ENCODE measurements around the gene AUTS2. TPM values are rescaled to one million over a fixed set of nuclear protein-coding genes. Genes with fewer than 3 reads are reported as not detected.

AUTS2 gene
- total RNA-seq, 1 experiment from 2014 or later: not detected

DNA sequence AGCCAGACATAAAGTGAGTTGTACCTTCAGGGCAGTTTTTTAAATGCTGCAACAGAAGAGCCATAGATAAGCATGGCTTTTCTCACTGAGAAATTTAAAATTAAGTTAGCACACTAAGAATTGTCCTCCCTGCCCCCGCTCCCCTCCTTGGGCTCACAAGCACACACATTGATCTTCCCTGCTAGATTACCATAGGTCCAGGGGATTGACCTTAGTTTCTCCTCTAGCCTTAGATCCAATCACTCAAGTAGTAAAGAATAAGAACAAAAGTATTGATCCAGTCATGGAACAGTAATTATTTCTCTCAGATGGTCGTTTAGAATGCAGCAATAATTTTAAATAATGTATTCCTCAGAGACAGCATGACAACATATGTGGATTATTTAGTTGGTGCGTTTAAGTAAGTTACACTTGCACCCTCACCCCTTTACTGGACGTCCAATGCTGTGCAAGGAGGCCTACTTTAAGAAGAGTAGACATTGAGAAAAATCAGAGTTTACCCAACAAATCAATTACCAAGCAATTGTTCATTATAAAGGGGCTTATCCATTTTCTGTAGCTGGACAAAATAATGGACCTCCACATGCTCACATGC lies 850.1 kb downstream of the AUTS2 start:
- no peaks in the 10 kb centered on the region for H3K36me3 ChIP-seq

DNA sequence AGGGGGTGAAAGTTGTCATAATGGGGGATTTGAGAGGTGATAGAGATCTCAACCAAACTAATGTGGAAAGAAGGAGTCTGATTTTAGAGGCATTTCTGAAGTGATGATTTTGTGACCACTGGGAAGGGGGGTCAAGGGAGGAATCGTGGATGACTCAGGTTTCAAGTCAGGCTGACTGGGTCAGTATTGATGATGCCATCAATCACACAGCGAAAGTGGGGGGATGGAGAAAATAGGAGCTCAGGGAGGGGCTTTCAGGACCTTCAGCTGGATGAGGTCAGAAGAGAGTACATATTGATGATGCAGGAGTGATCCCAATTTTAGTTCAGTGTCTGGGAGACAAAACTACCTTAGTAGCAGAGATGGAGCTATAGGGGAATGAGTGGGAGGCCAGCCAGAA lies 852.5 kb downstream of the AUTS2 start:
- Histone ChIP-seq H3K36me3 (no peaks in the 10 kb centered on the region), H3K27me3 (replicated peaks) (no peaks in the 10 kb centered on the region), H3K4me3 (no peak overlapping the region), H3K9me3 (replicated peaks) (no peaks in the 10 kb centered on the region), H3K4me1 (replicated peaks) (no peaks in the 10 kb centered on the region), H3K27ac (no peak overlapping the region)
- DNase-seq (ENCODE audit: low read depth in 1 of 2, low spot score in 2 of 2): no peak

More for the DNA sequence above, 850.1 kb downstream of the AUTS2 start:
- H3K4me3 ChIP-seq: no peak overlapping the region
- no peak for DNase-seq (ENCODE audit: low read depth in 1 of 2, low spot score in 2 of 2)
- H3K9me3 ChIP-seq (replicated peaks): no peaks in the 10 kb centered on the region; the same call in 1 of the 2 replicates
- H3K4me1 ChIP-seq (replicated peaks): no peaks in the 10 kb centered on the region
- no peaks in the 10 kb centered on the region for H3K27me3 ChIP-seq (replicated peaks)
- H3K27ac ChIP-seq: no peak overlapping the region

DNA sequence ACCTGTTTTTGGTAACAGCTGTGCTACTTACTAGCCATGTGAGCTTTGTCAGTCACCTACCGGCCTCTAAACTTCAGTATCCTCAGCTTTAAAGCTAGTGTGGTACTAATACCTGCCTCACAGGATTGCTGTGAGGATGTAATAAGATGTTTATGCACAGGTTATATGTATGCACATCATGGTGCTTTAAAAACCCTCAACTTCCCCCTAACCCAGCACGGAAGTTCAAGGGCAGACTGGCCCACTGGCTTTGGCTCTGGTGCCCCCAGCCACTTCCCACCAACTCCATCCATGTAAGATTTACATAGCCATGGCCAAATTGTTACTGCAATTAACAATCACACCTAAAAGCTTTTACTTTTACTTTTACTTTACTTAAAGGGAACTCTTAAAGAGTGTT lies 857.6 kb downstream of the AUTS2 start:
- no peak overlapping the region for H3K4me3 ChIP-seq
- no peak for DNase-seq (ENCODE audit: low read depth in 1 of 2, low spot score in 2 of 2)
- no peaks in the 10 kb centered on the region for H3K9me3 ChIP-seq (replicated peaks)
- H3K27me3 ChIP-seq (replicated peaks): no peaks in the 10 kb centered on the region
- H3K27ac ChIP-seq: no peak overlapping the region
- H3K4me1 ChIP-seq (replicated peaks): no peaks in the 10 kb centered on the region
- H3K36me3 ChIP-seq: no peaks in the 10 kb centered on the region

DNA sequence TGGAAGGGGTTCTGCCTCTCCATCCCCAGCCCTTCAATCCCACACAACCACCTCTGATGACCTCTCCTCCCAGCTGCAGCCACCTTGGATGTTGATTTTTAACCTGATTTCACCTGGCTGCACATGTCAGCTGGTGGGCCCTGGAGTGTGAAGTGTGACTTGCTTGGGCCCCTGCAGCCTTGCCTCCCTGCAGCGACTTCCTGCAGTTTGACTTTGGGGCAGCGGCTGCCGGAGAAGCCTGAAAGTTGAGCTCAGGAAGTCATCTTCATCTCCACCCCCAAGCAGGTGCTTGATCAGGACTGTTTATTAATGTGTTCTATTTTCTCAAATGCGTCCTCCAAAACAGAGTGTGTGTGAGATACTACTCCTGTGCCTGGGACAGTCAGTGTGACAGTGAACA lies 858.4 kb downstream of the AUTS2 start:
- no peak overlapping the region for H3K27ac ChIP-seq
- no peaks in the 10 kb centered on the region for H3K27me3 ChIP-seq (replicated peaks)
- no peaks in the 10 kb centered on the region for H3K4me1 ChIP-seq (replicated peaks)
- DNase-seq (ENCODE audit: low read depth in 1 of 2, low spot score in 2 of 2): no peak
- H3K36me3 ChIP-seq: no peaks in the 10 kb centered on the region
- no peak overlapping the region for H3K4me3 ChIP-seq
- H3K9me3 ChIP-seq (replicated peaks): no peaks in the 10 kb centered on the region

DNA sequence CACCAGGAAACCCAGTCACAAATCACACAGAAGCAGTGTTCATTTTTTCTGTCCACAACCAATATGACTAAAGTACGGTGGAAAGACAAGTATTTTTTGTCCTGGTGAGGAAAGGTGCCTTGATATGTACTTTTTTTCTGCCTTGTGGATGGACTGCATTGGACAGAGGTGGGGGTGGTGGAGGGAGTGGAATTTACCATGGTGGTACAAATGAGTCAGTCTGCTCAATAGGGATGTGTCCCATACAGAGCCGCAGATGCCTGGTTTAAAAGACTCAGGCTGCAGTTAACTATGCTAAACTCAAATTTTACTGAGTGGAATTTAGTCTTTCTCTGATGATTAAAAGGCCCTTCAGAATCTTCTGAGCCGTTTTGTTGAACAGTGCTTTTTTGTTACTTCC lies 859.2 kb downstream of the AUTS2 start:
- Histone ChIP-seq H3K36me3 (no peaks in the 10 kb centered on the region), H3K27ac (no peak overlapping the region), H3K4me1 (replicated peaks) (no peaks in the 10 kb centered on the region), H3K4me3 (no peak overlapping the region), H3K9me3 (replicated peaks) (no peaks in the 10 kb centered on the region), H3K27me3 (replicated peaks) (no peaks in the 10 kb centered on the region)
- DNase-seq (ENCODE audit: low read depth in 1 of 2, low spot score in 2 of 2): no peak

DNA sequence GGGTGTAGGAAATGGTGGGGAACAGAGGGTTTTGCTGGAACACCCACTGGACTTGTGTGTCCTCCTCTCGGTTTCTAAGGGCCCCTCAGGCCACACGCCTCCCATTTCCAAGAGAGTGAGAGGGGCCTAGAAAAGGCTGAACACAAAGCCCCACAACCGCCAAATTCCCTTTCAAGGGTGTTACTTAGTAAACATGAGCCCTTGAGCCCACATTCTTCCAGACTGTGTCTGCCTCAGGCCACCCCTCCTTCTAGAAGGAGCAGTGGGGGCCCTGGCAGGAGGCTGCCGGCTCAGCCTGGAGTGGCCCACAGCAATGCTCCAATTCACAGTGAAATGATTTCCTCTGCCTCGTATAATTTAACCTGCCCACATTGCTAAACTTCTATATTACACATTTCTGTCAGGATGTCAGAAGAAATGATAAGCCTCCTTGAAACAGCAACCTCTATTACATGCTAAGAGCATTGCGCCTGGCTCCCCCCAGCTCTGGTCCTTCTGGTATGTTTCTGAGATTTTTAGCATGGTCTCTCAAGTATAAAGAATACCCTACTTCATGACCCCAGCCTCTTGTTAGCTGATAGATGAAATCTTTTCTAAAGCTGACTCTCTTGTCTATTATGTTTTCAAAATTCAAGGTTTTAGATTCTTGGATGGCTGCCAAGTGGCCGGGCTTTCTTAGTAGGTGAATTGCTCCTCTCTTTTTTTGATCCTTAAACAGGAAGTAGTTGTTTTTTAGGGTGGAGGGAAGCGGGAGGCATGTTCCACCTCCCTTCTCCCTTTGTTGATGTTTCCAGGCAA lies 859.8 kb downstream of the AUTS2 start:
- Histone ChIP-seq H3K27me3 (replicated peaks) (no peaks in the 10 kb centered on the region), H3K4me1 (replicated peaks) (no peaks in the 10 kb centered on the region), H3K27ac (no peak overlapping the region), H3K36me3 (no peaks in the 10 kb centered on the region), H3K4me3 (no peak overlapping the region), H3K9me3 (replicated peaks) (no peaks in the 10 kb centered on the region)
- DNase-seq (ENCODE audit: low read depth in 1 of 2, low spot score in 2 of 2): no peak

DNA sequence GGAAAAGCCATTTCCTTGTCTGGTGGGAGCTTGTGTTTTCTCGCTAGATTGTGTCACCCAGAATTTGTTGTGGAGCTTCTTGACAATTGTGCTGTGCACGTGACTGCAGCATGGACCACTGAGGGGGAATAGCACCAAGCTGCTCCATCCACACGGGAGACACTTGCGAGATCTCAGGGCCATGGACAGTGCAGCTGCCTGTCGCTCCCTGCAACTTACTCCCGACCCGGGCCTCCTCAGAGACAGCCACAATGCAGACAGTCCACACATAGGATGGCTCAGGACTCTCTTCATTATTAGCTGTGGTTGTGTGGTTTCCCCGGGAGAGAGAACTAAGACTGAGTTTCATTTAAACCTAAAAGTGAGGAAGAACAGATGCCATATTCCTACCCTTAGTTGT lies 860.5 kb downstream of the AUTS2 start:
- DNase-seq (ENCODE audit: low read depth in 1 of 2, low spot score in 2 of 2): no peak
- Histone ChIP-seq H3K36me3 (no peaks in the 10 kb centered on the region), H3K9me3 (replicated peaks) (no peaks in the 10 kb centered on the region), H3K4me1 (replicated peaks) (no peaks in the 10 kb centered on the region), H3K4me3 (no peak overlapping the region), H3K27ac (no peak overlapping the region), H3K27me3 (replicated peaks) (no peaks in the 10 kb centered on the region)

DNA sequence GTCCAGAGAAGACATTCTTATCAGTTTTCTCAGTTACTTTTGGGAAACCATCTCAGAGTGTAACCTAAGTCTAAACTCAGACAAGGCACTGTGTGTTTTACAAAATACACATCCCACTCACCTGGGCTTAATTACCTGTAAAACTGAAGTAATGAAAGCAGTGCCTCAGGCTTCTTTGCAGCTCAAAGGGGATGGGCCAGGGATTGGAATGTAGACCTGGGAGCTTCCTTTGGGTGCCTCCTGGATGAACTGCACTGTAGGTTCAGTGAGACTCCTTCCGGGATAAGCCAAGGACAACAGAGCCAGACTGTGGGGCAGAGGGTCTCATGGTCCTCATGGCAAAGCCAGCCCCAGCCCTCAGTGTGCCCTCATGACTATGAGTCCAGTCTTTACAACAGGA lies 861.3 kb downstream of the AUTS2 start:
- no peak for DNase-seq (ENCODE audit: low read depth in 1 of 2, low spot score in 2 of 2)
- H3K9me3 ChIP-seq (replicated peaks): no peaks in the 10 kb centered on the region
- H3K27me3 ChIP-seq (replicated peaks): no peaks in the 10 kb centered on the region
- no peak overlapping the region for H3K27ac ChIP-seq
- no peak overlapping the region for H3K4me3 ChIP-seq
- H3K36me3 ChIP-seq: no peaks in the 10 kb centered on the region
- H3K4me1 ChIP-seq (replicated peaks): no peaks in the 10 kb centered on the region

DNA sequence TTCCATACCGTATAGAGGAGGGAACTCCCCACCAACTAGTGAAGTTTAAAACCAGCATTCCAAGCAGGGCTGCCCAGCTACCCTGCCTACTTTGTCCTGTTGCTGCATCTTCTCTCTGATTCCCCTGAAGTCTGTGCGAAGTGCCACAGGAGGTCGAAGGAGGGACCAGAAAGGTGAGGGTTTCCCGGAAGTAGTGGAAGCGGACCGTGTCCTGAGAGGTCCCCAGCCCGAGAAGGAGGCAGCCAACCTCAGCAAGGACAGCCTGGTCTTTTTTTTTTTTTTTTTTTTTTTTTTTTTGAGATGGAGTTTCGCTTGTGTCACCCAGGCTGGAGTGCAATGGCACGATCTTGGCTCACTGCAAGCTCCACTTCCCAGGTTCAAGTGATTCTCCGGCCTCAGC lies 861.8 kb downstream of the AUTS2 start:
- Histone ChIP-seq H3K4me1 (replicated peaks) (no peaks in the 10 kb centered on the region), H3K9me3 (replicated peaks) (no peaks in the 10 kb centered on the region), H3K27me3 (replicated peaks) (no peaks in the 10 kb centered on the region), H3K4me3 (no peak overlapping the region), H3K27ac (no peak overlapping the region), H3K36me3 (no peaks in the 10 kb centered on the region)
- DNase-seq (ENCODE audit: low read depth in 1 of 2, low spot score in 2 of 2): no peak

DNA sequence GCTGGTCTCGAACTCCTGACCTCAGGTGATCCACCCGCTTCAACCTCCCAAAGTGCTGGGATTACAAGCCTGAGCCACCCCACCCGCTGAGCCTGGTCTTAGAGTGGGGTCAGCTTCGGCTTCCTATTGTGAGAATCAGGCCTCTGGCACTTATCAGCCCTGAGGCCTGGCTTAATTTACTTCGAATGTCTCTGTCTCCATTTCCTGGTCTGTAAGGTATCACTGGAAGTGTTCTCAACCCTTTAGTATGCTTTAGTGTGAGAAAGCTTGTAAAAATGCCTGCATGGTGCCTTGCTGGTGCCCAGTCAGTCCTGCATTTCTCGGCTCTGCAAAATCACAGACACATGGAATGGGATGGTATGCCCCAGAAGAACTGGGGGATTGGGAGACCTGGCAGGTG lies 862.3 kb downstream of the AUTS2 start:
- H3K36me3 ChIP-seq: no peaks in the 10 kb centered on the region
- H3K27me3 ChIP-seq (replicated peaks): no peaks in the 10 kb centered on the region
- no peaks in the 10 kb centered on the region for H3K4me1 ChIP-seq (replicated peaks)
- H3K9me3 ChIP-seq (replicated peaks): no peaks in the 10 kb centered on the region
- no peak overlapping the region for H3K27ac ChIP-seq
- no peak for DNase-seq (ENCODE audit: low read depth in 1 of 2, low spot score in 2 of 2)
- no peak overlapping the region for H3K4me3 ChIP-seq

DNA sequence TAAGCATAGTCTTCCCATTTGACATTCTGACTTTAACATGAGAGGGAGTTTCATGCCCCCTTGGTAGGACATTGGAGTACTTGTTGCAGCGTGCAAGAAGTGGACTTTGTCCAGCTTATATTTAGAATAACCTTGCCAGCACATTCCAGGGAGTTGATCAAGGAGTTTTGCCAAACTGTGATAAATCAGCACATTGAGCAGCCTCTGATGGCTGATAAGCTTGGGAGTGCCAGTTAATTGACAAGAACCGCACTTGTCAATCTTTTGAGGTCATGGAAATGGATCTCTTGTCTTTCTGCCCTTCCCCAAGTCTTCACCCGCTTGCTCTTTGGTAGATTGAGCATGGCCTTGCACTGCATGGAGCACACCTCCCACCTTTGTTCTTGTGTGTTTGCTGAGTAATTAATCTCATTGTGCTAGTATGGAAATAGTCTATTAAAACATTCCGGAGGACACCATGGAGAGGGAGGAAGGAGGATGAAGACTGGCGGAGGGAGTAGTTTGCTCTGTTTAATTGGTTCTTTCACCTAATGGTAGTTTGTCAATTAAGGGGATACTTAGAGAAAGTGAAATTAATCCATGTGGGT lies 865.2 kb downstream of the AUTS2 start:
- Histone ChIP-seq H3K4me1 (replicated peaks) (no peaks in the 10 kb centered on the region), H3K27me3 (replicated peaks) (no peaks in the 10 kb centered on the region), H3K4me3 (no peak overlapping the region), H3K9me3 (replicated peaks) (no peaks in the 10 kb centered on the region), H3K27ac (no peak overlapping the region), H3K36me3 (no peaks in the 10 kb centered on the region)
- no peak for DNase-seq (ENCODE audit: low read depth in 1 of 2, low spot score in 2 of 2)

DNA sequence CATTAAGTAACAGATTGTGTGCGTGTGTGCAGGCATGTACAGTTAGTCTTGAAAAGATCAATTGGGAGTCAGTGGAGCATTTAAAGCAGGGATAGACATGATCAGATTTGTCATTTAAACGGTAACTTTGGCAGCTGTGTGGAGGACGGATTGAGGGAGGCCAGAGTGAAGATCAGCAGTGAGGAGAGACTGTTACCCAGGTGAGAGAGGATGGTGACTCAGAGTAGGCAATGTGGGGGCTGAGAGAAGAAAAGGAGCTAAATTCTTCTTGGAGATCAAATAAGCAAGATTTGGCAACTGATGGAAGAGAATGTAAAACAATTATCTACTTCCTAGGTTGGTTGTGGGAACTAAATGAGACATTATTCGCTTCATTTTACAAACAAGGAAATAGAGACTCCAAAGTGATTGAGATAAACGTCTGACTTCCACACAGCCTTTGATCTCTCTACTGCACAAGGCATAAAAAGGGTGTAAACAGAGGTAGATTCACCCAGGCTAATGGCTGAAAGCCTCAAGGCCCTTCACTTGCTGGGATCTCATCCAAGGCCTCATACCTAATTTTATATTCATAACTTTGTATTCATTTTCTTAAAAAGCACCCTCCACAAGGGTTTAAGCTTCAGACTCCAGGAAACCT lies 868.6 kb downstream of the AUTS2 start:
- Histone ChIP-seq H3K9me3 (replicated peaks) (no peaks in the 10 kb centered on the region), H3K4me3 (no peak overlapping the region), H3K27ac (no peak overlapping the region), H3K4me1 (replicated peaks) (no peaks in the 10 kb centered on the region), H3K27me3 (replicated peaks) (no peaks in the 10 kb centered on the region), H3K36me3 (no peaks in the 10 kb centered on the region)
- no peak for DNase-seq (ENCODE audit: low read depth in 1 of 2, low spot score in 2 of 2)

DNA sequence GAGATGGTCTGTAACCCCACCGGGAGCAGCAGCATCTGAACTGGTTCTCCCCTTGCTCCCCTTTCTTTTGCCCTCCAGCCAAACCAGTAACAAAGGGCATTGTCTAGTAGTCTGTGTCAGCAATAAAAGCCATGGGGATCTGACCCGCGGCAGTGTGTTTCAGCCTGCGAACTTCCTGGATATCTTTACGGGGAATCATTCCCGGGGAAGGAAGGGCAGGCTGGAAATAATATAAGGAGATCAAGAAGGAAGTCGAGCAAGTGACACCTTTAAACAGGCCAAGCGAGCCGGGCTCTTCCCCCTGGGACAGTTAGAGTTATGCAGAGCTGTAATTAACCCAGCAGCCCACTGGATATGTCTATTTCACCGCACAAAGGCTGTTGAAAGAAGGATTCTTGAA lies 872.5 kb downstream of the AUTS2 start:
- Histone ChIP-seq H3K9me3 (replicated peaks) (no peaks in the 10 kb centered on the region), H3K36me3 (no peaks in the 10 kb centered on the region), H3K4me3 (no peak overlapping the region), H3K4me1 (replicated peaks) (no peaks in the 10 kb centered on the region), H3K27me3 (replicated peaks) (no peaks in the 10 kb centered on the region), H3K27ac (no peak overlapping the region)
- no peak for DNase-seq (ENCODE audit: low read depth in 1 of 2, low spot score in 2 of 2)

DNA sequence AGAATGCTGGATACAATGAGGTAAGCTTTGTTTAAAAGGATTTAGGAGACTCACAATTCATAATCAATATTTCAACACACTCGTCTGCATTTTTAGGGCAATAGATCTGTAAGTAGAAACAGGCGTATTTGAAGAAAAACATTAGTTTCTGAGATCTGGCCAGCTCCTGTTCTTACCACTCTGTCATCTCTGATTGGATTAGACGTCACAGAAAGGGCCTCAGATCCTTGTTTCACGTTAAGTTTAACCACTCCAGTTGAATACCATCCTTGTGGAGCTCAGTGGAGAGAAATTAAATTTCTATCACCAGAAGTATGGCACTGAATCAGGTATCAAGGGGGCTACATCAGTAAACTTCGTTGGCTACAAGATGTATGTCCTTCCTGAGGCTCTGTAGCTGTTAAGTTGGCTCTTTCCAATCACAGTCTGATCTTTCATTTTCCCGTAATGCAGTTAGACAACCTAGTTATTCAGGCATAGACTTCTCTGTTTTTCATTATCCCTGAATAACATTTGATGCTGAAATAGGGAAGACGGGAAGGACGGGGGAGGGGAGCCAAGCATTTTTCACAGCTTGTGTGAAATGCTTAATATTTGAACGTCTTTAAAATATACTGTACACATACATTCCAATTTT lies 874.4 kb downstream of the AUTS2 start:
- Histone ChIP-seq H3K4me3 (no peak overlapping the region), H3K36me3 (no peaks in the 10 kb centered on the region), H3K4me1 (replicated peaks) (no peaks in the 10 kb centered on the region), H3K9me3 (replicated peaks) (no peaks in the 10 kb centered on the region), H3K27ac (no peak overlapping the region), H3K27me3 (replicated peaks) (no peaks in the 10 kb centered on the region)
- no peak for DNase-seq (ENCODE audit: low read depth in 1 of 2, low spot score in 2 of 2)

Data from SJSA1 (cell line).